HG03354 (cell line): Measurements from ENCODE around the gene DKK3.

Experiments used
- ATAC-seq: cut with Tn5 transposase; IDR thresholded peaks from one replicate; pipeline ENCODE4 v1.9.1; 2021; ENCODE audit warnings: mild to moderate bottlenecking; ENCODE audit not compliant: unreplicated experiment, poor library complexity, severe bottlenecking

The DKK3 gene

DNA sequence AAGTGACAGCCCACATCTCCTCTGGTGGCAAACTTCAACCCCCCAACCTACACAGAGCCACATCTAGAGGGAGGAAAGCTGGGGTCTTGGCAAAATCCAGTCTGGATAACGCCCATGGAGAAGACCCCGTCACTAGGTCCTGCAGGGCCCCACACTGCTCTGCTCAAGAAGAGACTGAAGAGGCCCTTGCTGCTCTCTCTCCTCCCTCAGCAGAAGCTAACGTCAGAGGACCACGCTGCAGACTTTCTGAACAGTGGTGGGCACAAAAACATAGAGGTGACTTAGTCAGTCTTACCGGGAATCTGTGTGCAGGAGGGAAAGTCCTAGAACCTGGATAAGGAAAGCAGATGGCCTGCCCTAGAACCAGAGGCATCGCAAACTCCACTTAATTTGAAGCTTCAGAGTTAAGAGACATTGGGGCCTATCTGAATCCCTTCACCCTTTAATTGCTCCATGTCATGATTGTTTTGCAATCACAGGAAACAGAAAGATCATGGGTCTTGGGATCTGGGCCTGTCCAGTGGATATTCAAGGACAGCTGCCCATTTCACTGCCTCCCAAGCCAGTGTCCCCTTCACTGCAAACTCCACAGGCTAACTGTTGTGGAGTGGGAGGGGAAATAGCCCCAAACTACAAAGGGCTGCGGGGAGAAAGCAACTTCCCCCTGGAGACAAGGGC lies 1.7 kb downstream of the DKK3 start:
- ATAC-seq, result no peak

DNA sequence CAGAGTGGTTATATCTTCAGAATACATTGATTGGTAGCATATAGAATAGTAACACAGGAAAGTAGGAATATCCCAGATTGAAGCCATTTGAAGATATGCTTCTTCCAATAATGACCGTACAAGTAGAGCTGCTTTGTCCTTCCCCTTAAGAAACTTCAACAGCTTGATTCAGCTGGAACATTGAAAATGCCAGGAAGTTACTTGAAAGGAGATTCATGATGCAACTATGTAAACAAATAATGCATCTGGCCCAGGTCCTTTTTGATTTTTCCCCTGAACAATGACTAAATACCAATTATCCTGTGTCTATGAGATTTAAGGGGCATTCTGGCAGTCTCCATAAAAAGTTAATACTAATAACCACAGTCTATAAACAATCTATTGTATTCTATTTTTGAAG lies 3.0 kb downstream of the DKK3 start:
- ATAC-seq, result no peak

DNA sequence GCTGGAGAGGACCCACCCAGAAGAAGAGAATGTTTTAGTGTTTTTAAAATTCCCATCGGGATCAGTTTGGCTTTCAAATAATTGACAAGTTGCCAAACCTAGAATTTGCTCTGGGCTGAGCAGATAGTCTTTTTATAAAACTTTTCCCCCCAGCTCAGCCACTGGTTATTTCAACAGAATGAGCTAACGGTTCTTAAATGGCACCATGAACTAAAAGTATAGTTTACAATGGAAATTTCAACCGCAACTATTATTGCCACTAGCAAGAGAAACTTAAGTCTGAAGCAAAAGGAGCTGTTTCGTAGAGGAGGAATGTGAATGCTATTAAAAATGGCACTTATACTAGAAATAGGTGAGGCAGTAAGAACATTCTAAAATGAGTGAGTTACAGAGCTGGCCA lies 3.4 kb downstream of the DKK3 start:
- ATAC-seq, result no peak

DNA sequence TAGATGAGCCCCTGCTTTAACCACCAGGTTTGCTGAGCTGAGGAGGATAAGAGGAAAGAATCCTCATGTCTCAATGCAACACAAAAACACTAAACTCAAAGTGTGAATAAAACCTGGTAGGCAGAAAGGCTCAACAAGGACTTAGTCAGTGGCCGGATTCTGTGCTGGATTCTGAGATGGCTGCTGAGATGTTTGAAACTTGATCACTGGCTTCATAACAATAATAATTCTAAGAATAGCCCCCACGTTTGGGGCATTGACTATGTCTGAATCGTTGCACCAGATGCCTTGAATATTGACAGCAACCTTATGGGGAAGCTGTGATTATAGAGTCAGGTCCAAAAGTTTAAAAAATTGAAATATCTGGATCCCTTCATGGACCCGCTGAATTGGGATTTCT lies 4.6 kb downstream of the DKK3 start:
- ATAC-seq, result no peak

DNA sequence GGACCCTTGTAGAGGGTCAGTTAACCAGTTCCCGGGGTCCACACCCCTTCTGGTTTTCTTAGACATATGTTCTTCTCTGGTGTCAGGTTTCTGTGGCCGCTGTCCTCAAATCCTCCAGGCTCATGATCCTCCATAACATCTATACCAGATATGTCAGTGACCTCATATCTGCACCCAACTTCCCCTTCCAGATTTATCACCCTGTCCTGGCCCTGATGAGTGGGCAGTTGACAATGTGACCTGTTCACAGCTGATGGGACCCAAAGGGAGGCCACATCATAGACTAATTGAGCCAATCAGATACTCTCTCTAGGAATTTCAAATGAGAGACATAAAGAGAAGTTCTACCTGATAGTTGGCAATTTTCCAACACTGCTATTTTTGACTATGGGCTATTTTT lies 5.1 kb downstream of the DKK3 start:
- ATAC-seq, result no peak

DNA sequence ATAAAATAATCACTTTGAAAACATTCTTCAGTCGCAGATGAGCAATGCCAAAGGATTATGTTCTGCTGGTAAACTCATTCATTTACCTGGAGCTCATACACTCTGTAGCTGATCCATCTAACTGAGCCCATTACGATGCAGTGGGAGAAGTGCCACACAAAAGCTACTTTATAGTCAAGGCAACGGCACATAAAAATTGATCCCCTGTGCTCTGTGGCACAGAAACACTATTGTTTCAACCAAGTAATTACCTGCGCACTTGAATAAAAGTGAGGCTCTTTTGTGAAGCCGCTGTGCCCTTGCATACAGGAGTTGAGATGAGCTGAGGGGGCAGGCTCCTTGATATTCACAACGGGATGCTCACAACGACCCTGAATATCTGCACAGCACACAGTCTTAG lies 7.2 kb downstream of the DKK3 start:
- no peak for ATAC-seq

DNA sequence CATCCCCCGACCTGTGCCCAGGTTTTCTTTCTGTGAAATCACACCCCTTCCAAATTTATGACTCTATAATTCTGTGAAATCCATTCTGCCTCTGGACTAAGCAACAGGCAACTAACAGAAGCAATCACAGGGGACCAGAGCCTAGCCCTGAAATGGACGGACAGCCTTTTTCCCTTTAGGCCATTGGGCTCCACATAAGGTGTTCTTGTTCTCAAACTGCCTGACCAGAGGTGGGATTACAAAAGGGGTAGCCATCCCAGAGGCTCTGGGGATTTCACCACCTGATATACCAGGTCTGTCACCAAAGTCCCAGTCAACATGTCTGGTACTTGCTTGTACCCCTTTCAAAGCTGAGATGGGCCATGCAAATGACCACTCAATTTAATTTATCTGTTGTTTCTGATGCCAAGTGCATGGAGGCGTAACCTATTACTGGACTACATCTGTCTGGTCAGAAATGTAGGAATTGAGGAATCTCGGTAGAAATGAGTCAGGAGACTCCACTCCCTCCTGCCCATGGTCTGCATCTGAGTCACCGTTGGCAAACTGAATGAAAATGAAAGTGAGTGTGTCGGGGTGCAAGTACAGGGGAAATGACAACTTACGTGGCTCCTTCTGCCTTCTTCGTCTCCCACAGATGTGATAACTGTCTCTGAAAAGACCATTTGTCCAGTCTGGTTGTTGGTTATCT lies 10.2 kb downstream of the DKK3 start:
- ATAC-seq, result no peak

DNA sequence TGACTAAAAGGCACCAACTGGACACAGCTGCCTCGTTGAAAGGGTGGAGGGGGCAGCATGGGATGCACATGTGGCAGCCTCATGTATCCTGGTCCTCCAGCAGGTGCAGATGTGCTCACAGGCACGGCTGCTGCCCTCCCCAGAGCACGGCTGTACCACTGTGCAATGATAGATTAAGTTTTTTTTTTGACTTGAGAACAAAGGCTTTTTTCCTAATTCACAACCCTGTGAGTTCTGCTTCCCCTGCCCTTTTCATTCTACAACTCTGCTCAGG lies 11.4 kb downstream of the DKK3 start:
- no peak for ATAC-seq

DNA sequence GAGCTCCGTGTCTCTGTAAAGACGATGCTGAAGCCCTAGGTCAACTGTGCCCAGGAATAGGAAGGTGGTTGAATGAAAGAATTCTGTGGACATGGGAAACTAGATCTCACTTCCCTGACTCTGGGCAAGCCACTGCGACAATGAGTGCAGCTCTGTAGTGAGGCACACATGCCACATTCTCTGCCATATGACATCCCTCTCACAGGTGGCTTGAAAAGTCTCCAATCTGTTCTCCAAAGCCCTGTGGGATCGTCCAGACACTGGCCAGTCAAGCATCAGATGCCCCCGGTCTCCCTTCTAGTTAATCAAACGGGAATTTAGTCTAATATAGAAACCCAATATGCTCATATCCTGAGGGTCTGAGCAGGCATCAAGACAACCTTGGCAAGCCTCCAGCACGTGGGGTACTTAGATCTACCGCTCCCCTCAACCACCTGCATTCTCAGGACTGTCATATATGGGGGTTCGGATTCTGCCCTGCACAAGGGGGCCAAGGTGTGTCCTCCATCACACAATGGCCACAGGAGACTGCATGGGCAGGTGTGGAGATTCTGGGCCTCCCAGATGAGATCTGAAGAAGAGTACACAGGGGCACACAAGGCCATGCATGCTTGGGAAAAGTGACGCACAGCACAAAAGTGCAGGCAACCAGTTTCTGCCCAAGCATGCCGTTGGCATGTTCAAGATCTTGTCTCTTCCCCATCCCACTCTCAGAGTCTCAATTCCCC lies 11.9 kb downstream of the DKK3 start:
- no peak for ATAC-seq

DNA sequence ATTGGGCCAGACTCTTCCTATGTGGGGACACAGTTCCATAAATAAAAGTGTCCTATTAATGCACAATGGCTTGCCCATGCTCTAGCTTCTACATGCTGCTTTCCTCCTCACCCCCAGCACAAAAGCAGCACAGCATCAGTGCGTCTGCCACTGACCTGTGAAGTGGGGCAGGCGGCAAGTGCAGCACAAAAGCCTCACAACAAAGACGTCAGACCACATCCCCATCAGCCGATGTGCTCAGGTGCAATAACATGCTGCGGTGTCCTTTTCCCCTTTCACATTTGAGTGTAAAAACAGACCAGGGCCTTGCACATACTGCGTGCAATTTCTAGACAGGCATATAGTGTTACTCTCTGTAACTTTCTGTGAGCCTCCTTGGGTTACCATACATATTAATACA lies 12.8 kb downstream of the DKK3 start:
- no peak for ATAC-seq

DNA sequence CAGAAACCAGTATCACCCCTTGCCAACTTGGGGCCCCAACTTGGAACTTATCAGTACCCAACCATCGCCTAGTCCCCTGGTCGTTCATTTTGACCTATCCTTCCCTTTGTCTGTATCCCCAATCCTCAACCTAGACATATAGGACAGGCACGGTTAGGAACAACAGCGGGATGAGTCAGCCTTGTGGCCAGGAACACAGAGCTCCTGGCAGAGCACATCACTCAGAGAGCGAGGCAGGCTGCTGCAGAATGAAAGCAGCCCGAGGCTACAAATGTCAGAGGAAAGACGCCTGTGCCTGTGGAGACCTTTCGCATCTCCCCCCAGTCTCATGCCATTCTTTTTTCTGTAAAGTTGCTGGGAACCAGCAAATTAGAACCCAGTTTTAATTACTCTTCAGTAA lies 14.6 kb downstream of the DKK3 start:
- no peak for ATAC-seq

DNA sequence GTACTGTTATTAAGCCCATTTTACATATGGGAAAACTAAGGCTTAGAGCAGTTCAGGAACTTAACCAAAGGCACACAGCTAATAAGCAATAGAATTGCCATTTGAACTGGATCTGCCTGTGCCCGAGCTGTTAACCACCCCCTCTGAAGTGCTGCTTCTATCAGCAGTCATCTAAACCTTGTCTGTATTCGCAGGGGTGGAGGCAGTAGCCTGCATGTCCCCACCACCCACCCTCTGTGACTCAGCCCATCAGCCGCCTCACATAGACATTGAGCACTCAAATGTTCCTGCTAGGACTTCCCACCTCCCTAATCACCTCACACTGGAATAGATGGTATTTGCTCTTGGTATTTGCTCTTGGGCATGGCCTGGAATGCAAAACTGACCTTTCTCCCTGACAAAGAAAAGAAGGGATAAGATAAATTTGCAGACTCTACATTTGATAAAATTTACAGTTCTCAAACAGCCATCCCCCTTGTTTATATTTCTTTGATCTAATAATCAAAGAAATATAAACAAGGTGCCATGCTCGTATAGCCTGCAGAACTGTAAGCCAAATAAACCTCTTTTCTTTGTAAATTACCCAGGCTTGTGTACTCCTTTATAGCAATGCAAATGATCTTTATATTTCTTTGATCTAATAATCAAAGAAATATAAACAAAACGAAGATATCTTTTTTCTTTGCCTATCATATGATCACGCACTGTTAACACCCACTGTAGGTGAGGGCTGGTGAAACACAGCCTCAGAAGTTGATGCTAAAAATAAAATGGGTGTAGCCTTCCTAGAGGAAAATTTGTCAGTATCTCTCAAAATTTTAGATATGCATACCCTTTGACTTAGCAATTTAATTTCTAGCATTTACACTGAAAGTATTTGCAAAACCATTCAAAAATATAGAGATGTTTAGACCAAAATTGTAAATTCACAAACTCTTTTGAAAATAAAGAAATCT lies 15.9 kb downstream of the DKK3 start:
- ATAC-seq, result no peak

DNA sequence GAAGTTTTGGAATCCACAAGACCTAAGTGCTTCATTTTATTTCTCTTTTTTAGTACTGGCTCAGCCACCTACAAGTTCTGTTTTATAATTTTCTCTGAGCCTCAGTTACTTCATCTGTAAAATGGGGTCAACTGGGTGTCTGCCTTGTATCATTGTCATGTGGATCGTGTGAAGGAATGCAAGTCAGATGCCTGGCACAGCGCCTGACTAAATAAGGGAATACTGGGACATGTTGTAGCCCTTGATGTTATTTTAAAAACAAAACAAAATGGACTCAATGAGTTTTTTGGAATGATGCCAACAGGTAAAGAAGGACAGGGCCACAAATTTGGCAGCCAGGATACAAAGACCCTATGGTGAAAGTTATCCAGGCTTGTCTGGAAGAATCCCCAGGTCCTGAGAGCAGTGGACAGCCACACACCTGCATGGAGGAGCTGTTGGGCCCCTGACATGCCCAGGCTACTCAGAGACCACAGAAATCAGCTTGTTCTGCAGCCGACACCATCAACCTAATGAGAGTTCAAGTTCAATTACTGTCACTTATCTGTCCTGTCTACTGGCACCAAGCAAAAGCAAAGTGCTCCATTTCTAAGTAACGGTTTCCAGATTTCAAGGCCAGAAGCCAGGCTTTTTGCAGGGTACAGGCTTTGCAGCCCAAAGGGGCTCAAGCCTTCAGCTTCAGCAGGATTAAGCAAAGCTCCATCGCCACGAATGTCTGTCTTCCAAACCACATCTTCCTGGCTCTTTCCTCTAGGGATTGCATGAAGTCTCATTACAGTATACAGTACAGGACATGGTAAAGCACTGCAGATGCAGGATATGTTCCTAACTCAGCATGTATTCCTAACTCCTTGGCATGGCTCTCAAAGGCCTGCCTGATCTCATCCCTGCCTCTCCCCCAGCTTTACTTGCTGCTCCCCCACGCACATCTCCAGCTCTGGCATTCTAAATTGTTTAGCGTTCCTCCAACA lies 18.4 kb downstream of the DKK3 start:
- no peak for ATAC-seq

DNA sequence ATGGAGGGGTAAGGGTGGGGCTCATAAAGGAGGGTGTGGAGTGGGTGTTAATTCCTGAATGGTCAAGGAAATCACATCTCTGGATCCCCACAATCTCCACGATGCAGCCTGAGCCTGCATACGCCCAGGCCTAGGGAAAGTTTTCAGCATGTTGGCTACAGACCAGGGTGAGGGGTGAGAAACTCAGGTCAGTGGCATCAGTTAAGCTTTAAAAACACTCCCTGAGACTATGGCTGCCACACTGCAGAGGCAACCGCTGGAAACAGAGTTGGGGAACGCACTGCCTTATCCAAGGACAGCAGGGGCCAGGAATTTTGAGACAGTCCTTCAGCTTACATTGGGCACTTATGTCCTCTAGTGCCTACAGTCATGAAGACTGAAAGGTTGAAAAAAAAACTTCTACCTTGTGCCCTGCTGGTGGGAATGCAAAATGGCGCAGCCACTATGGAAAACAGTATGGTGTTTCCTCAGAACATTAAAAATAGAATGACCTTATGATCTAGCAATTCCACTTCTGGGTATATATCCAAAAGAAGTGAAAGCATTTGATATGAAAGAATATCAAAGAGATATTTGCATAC lies 19.7 kb downstream of the DKK3 start:
- no peak for ATAC-seq

DNA sequence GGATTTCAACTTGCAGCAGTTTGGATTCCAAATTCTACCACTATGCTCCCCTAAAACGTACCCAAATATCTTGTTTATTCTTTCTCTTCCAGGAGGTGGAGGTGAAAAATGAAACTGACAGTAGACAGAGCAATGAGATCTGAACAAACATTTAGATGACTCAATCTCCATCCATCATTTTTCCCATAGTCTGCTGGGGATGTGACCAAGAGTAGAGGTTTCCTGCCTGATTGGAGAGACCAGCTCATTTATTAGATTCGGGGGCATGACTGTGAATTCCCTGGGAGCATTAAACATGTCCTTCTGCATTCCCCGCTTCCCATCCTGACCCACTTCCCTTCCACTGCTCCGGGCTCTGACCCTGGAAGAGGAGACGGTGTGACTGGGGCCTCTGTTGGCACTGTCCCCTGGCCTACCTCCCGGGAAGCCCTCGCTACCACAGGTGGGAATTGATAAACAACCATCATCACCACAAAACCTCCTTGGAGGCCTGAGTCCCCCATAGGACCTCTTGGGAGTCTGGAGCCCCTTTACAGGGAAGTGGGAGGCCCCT lies 20.3 kb downstream of the DKK3 start:
- ATAC-seq, result no peak

DNA sequence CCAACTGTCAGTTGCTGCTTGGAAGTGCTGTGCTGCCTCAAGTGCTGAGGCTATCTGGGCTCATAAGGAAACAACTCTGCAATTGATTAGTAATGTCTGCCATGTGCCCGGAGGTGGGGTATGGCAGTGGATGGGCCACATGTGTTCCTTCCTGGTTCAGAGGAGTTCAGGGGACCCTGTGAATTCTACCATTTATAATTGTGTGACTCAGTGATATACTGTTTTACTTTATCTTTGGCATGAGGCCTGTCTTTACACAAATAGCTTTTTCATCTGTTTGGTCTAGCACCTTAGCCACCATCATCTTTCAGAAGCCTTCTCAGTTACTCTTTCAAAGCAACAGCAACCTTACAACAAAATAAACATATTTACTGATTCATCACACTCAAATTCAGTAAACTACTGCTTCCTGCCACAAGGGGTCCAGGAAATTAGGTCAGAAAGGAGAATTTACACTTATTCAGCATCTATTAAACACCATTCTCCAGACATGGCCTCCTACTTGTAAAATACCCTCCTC lies 20.9 kb downstream of the DKK3 start:
- no peak for ATAC-seq

DNA sequence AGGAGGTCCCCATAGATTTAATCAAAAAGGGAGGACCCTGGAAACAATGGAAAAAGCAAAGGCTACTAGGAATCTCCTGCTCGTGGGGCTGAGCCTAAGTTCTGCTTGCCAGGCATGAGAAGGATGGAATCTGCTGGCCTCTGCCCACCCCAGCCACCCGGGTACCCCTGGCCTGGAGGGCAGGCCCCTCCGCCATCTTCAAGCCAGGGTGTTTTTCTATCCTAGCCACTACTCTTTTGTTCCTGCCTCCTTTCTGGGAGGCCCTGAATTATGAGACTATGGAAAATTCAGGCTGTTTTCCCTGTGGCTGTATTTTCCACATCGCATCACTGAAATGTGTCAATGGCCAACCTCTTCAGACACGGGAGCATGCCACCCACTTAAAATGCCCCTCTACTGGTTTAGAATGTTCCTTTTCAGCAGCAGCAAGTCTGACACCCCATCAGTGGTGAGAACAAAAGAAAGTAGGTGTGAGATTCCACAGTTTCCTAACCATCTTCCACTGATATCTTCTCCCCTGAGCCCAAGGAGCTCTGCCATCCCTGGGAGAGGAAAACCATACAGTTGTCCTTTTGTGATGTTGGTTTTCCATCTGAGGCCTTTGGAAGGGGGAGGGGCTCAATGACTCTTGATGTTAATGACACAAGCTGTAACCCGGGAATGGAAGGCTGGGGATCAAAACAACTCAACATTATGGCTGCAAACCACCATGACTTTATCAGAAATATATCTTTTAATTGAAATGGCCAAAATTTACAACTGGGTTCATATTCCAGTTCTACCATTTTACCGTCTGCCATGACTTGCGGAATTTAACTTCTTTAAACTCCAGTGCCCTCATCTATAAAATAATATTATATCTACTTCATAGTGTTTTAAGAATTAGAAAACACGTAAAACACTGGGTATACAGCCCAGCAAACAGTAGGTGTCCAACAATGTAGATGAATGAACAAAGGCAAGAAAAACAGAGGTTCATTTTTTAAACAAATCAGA lies 22.2 kb downstream of the DKK3 start:
- ATAC-seq, result no peak
